DMS 273 treated with DMSO at 0.1 percent for 48 hours (cell line): ENCODE data around the gene PRKCA.
A peak's percentile ranks its signal among the peaks of the same experiment; 100 is the strongest.
"Not testable (repeated sequence)": the region's sequence is repeated elsewhere in the genome, so short reads cannot be mapped to it uniquely, and the experiment has no call there.

ENCODE experiments used
- DNase-seq: peaks from one replicate; lab custom pipeline; 2025; lab: John Stamatoyannopoulos, UW

PRKCA gene

GRCh38 chr17:66489576-66489975 is 187.2 kb downstream of the PRKCA start:
- DNase-seq: not testable (repeated sequence)

GRCh38 chr17:66491213-66491612 is 188.8 kb downstream of the PRKCA start:
- DNase-seq: no peak

- no peak for DNase-seq
Measured at GRCh38 chr17:66491665-66492064, 189.3 kb downstream of the PRKCA start.

GRCh38 chr17:66492080-66492479 is 189.7 kb downstream of the PRKCA start:
- DNase-seq: no peak

GRCh38 chr17:66492561-66493005 is 190.2 kb downstream of the PRKCA start:
- no peak for DNase-seq

- no peak for DNase-seq
Measured at GRCh38 chr17:66493283-66494019, 191.0 kb downstream of the PRKCA start.

- DNase-seq: peak; percentile 19
Measured at GRCh38 chr17:66494023-66494803, 191.8 kb downstream of the PRKCA start.

GRCh38 chr17:66495035-66495434 is 192.6 kb downstream of the PRKCA start:
- DNase-seq: no peak

- no peak for DNase-seq
Measured at GRCh38 chr17:66496306-66496705, 193.9 kb downstream of the PRKCA start.

- DNase-seq: no peak
Measured at GRCh38 chr17:66498580-66498979, 196.2 kb downstream of the PRKCA start.

- DNase-seq: no peak
Measured at GRCh38 chr17:66506641-66507040, 204.2 kb downstream of the PRKCA start.

GRCh38 chr17:66507103-66507923 is 204.9 kb downstream of the PRKCA start:
- no peak for DNase-seq

GRCh38 chr17:66507982-66508760 is 205.8 kb downstream of the PRKCA start:
- DNase-seq: no peak

- peak; percentile 23 for DNase-seq
Measured at GRCh38 chr17:66508896-66509844, 206.8 kb downstream of the PRKCA start.

GRCh38 chr17:66509926-66510325 is 207.5 kb downstream of the PRKCA start:
- DNase-seq: no peak

GRCh38 chr17:66511135-66511534 is 208.7 kb downstream of the PRKCA start:
- DNase-seq: no peak

GRCh38 chr17:66514227-66514806 is 211.9 kb downstream of the PRKCA start:
- no peak for DNase-seq

- no peak for DNase-seq
Measured at GRCh38 chr17:66515974-66516373, 213.6 kb downstream of the PRKCA start.

- DNase-seq: no peak
Measured at GRCh38 chr17:66517336-66518009, 215.1 kb downstream of the PRKCA start.

GRCh38 chr17:66518108-66518507 is 215.7 kb downstream of the PRKCA start:
- no peak for DNase-seq
